Endothelial cell of umbilical vein (primary cell): ENCODE results near the gene MVP. TPM values are rescaled to one million over a fixed set of nuclear protein-coding genes. Genes with fewer than 3 reads are reported as not detected.

Source experiments
- BruUV-seq: library from RNA; stranded (reverse); fragments of 400-500 nt; replicated peaks from 2 replicates; lab custom pipeline; 2021; lab: Mats Ljungman, UMichigan
- CTCF ChIA-PET: fragments of 300-600, 350-600 bp; sonication (Branson Sonifier 250); formaldehyde crosslinking; loops from one replicate; lab custom pipeline; 2021; ENCODE audit warnings: antibody characterized with exemption, inconsistent platforms; lab: Charles Lee
- POLR2A ChIA-PET: fragments of 300-600, 350-600 bp; sonication (Branson Sonifier 250); formaldehyde crosslinking; loops from one replicate; lab custom pipeline; 2021; ENCODE audit warnings: antibody characterized with exemption, inconsistent platforms; lab: Charles Lee
- DNase-seq: peaks from one replicate; pipeline ENCODE4 v3.0.0-alpha.2; 2011; ENCODE audit warnings: low read depth, low spot score
- FAIRE-seq: peaks from 2 replicates; lab custom pipeline; 2011; peaks lifted over from hg19 to GRCh38; lab: Jason Lieb, UNC
- H2AFZ ChIP-seq: 2 replicates; pipeline ENCODE4 v1.6.0; 2012; ENCODE audit warnings: low read depth, low read length, control low read depth, inconsistent platforms
- H3K27ac ChIP-seq: 2 replicates; pipeline ENCODE4 v1.5.1; 2011; ENCODE audit warnings: low read depth, mild to moderate bottlenecking, control low read depth, low read length, moderate library complexity; ENCODE audit not compliant: insufficient read depth
- H3K27me3 ChIP-seq, 2 experiments: 2 replicates each; pipeline versions ENCODE4 v1.6.0 to v1.6.1; 2011; ENCODE audit warnings: low read length in 2 of 2, mixed read lengths in 1 of 2; ENCODE audit not compliant: control insufficient read depth in 2 of 2, insufficient read depth in 2 of 2
- H3K36me3 ChIP-seq, 2 experiments: 2 replicates in 1 of 2; 3 replicates in 1 of 2; pipeline ENCODE4 v1.5.1; 2011; ENCODE audit warnings: low read length in 2 of 2, mild to moderate bottlenecking in 1 of 2, moderate library complexity in 1 of 2; ENCODE audit not compliant: control insufficient read depth in 2 of 2, insufficient read depth in 2 of 2; ENCODE audit errors: extremely low read depth in 1 of 2
- H3K4me1 ChIP-seq: 3 replicates; pipeline ENCODE4 v1.5.1; 2011; ENCODE audit warnings: mild to moderate bottlenecking, low read length; ENCODE audit not compliant: control insufficient read depth, insufficient read depth; ENCODE audit errors: extremely low read depth
- H3K4me2 ChIP-seq: 2 replicates; pipeline ENCODE4 v1.6.1; 2011; ENCODE audit warnings: low read length, control low read depth, mixed read lengths; ENCODE audit not compliant: insufficient read depth
- H3K4me3 ChIP-seq, 3 experiments: fragments of 200-600 bp in 1 of 3; sonication (generic), shearing (Covaris generic) in 1 of 3; replicated peaks in 1 of 3; 2 replicates each; pipeline ENCODE4 v1.5.1; 2011 to 2016; ENCODE audit warnings: control low read depth in 3 of 3, low read length in 3 of 3, mild to moderate bottlenecking in 2 of 3, inconsistent platforms in 1 of 3, low read depth in 1 of 3, moderate library complexity in 1 of 3; ENCODE audit not compliant: insufficient read depth in 1 of 3
- H3K79me2 ChIP-seq: 2 replicates; pipeline ENCODE4 v1.6.0; 2012; ENCODE audit warnings: low read length, inconsistent platforms; ENCODE audit not compliant: control insufficient read depth, insufficient read depth
- H3K9ac ChIP-seq: replicated peaks from 2 replicates; pipeline ENCODE3; 2011; ENCODE audit warnings: low read length, control low read depth; ENCODE audit not compliant: insufficient read depth; ENCODE audit errors: extremely low read depth
- H3K9me1 ChIP-seq: replicated peaks from 3 replicates; pipeline ENCODE4 v1.6.0; 2011; ENCODE audit warnings: mild to moderate bottlenecking, low read length; ENCODE audit not compliant: control insufficient read depth, insufficient read depth; ENCODE audit errors: extremely low read depth
- H3K9me3 ChIP-seq: replicated peaks from 2 replicates; pipeline ENCODE4 v1.5.1; 2012; ENCODE audit warnings: low read length, inconsistent platforms; ENCODE audit not compliant: control insufficient read depth, insufficient read depth
- H4K20me1 ChIP-seq: replicated peaks from 2 replicates; pipeline ENCODE3; 2011; ENCODE audit warnings: mild to moderate bottlenecking, low read length; ENCODE audit not compliant: control insufficient read depth, insufficient read depth; ENCODE audit errors: extremely low read depth
- EZH2 ChIP-seq: IDR thresholded peaks from 2 replicates; pipeline ENCODE4 v1.6.1; 2012; ENCODE audit warnings: borderline replicate concordance, low read depth, mild to moderate bottlenecking, moderate library complexity, low read length, inconsistent platforms; ENCODE audit not compliant: severe bottlenecking
- FOS ChIP-seq: IDR thresholded peaks from 2 replicates; pipeline ENCODE4 v1.6.1; 2011; ENCODE audit warnings: mild to moderate bottlenecking, low read length, moderate library complexity, borderline replicate concordance; ENCODE audit not compliant: insufficient read depth
- GATA2 ChIP-seq: IDR thresholded peaks from 2 replicates; pipeline ENCODE4 v1.7.0; 2011; ENCODE audit warnings: low read depth, mild to moderate bottlenecking, moderate library complexity, mixed read lengths, low read length; ENCODE audit not compliant: insufficient read length, insufficient read depth
- JUN ChIP-seq: IDR thresholded peaks from 2 replicates; pipeline ENCODE4 v1.6.1; 2011; ENCODE audit warnings: borderline replicate concordance, low read depth; ENCODE audit not compliant: insufficient read length, insufficient read depth
- MYC ChIP-seq: IDR thresholded peaks from one replicate; pipeline ENCODE4 v1.6.1; 2011; ENCODE audit warnings: mild to moderate bottlenecking, low read depth, low read length
- POLR2A ChIP-seq: IDR thresholded peaks from 2 replicates; pipeline ENCODE4 v1.6.1; 2012; ENCODE audit warnings: low read depth, mild to moderate bottlenecking, control low read depth, low read length
- POLR2AphosphoS5 ChIP-seq: IDR thresholded peaks from 2 replicates; pipeline ENCODE4 v1.6.1; 2012; ENCODE audit warnings: low read depth, mild to moderate bottlenecking, control low read depth, low read length, moderate library complexity; ENCODE audit not compliant: insufficient read depth
- dilution Hi-C: fragments of 300-500 bp; cut with MboI; formaldehyde crosslinking; loops from one replicate; pipeline ENCODE4 v1.15.0; 2019; ENCODE audit warnings: low sequenced_read_pairs; ENCODE audit not compliant: extremely low pct_ligation_motif_present
- intact Hi-C: fragments of 100-400 bp; cut with micrococcal nuclease; formaldehyde crosslinking; loops from one replicate; pipeline ENCODE4 v1.10.0; 2022
- polyA plus RNA-seq, 4 experiments: library from polyadenylated mRNA; depleted of rRNA in 3 of 4; stranded (reverse) in 3 of 4; unstranded in 1 of 4; fragments of >200 nt; gene quantifications; 2 replicates each; pipeline versions ENCODE4 v1.2.1 to v1.2.3, GENCODE V29; 2011 to 2012; ENCODE audit warnings: missing spikeins in 1 of 4
- small RNA-seq: library from RNA; depleted of rRNA; stranded (forward); fragments of <200 nt; gene quantifications from one replicate; pipeline ENCODE3, GENCODE V24; 2012; ENCODE audit warnings: low replicate concordance, low read depth; ENCODE audit not compliant: insufficient read depth, insufficient read length
- total RNA-seq: library from RNA; stranded (reverse); gene quantifications from 2 replicates; pipeline ENCODE4 v1.2.3, GENCODE V29; 2021
- TF ChIP-seq, protein P1 (sequence below), 2 donors: IDR thresholded peaks; 1 replicate in 1 of 2; 2 replicates in 1 of 2; pipeline ENCODE4 v1.5.1; 2011; ENCODE audit warnings: low read length in 2 of 2, mild to moderate bottlenecking in 2 of 2, moderate library complexity in 2 of 2, control low read depth in 1 of 2, inconsistent platforms in 1 of 2, low read depth in 1 of 2; ENCODE audit not compliant: insufficient read depth in 1 of 2; ENCODE audit errors: extremely low read depth in 1 of 2
- TF ChIP-seq, protein P2 (sequence below): IDR thresholded peaks from 2 replicates; pipeline ENCODE4 v1.6.1; 2011; ENCODE audit not compliant: insufficient read depth, insufficient read length

Gene MVP
- total and polyA plus RNA-seq, 2 donors (not counting 3 experiments of a cell fraction or from before 2014, with no cell fraction given): 49.8 to 118 TPM

DNA sequence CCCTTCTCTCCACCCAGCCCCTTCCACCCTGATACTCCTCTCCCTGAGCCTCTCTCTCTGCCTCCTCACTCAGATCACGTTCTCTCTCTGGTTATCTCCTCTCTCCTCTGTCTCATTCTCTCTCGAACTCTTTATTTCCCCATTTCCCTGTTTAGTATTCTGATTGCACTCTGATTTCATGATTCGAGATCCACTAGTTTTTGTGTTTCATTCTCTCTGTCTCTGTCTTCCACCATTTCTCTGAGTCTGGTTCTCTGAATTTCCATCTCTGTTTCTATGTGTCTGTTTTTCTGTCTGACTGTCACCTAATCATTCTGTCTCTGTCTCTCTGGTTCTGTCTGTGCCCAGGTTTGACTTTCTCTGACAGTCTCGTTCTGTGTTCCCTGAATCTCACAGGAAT, 77.1 kb downstream of the MVP start:
- no peaks in the 10 kb centered on the region for H3K9me1 ChIP-seq
- H3K27me3 ChIP-seq: peaks cover 5 to 8% of the 10 kb centered on the region in 2 experiments
- H3K27ac ChIP-seq: no peak overlapping the region
- CTCF ChIA-PET: no interaction called here
- peaks cover 5% of the 10 kb centered on the region for H3K4me1 ChIP-seq
- H2AFZ ChIP-seq: no peak overlapping the region
- H3K9ac ChIP-seq: no peak overlapping the region
- intact Hi-C loops (no loop called here), dilution Hi-C loops (no loop called here)
- TF ChIP-seq JUN: no peak
- no peak for TF ChIP-seq POLR2A
- TF ChIP-seq, protein P1, sequence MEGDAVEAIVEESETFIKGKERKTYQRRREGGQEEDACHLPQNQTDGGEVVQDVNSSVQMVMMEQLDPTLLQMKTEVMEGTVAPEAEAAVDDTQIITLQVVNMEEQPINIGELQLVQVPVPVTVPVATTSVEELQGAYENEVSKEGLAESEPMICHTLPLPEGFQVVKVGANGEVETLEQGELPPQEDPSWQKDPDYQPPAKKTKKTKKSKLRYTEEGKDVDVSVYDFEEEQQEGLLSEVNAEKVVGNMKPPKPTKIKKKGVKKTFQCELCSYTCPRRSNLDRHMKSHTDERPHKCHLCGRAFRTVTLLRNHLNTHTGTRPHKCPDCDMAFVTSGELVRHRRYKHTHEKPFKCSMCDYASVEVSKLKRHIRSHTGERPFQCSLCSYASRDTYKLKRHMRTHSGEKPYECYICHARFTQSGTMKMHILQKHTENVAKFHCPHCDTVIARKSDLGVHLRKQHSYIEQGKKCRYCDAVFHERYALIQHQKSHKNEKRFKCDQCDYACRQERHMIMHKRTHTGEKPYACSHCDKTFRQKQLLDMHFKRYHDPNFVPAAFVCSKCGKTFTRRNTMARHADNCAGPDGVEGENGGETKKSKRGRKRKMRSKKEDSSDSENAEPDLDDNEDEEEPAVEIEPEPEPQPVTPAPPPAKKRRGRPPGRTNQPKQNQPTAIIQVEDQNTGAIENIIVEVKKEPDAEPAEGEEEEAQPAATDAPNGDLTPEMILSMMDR (IDR thresholded peaks at IDR 0.05; ENCODE audit: extremely low read depth in 1 of 2, insufficient read depth in 1 of 2, low read depth in 1 of 2, low read length in 2 of 2): no peak
- TF ChIP-seq EZH2: no peak
- no peak for TF ChIP-seq POLR2AphosphoS5
- TF ChIP-seq FOS: no peak
- TF ChIP-seq GATA2: no peak
- TF ChIP-seq, protein P2, sequence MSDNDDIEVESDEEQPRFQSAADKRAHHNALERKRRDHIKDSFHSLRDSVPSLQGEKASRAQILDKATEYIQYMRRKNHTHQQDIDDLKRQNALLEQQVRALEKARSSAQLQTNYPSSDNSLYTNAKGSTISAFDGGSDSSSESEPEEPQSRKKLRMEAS: no peak
- no peak for TF ChIP-seq MYC
- DNase-seq: no peak
- H4K20me1 ChIP-seq: no peaks in the 10 kb centered on the region
- no peak for FAIRE-seq
- no TSS peak for BruUV-seq
- no peak overlapping the region for H3K4me3 ChIP-seq
- no peaks in the 10 kb centered on the region for H3K36me3 ChIP-seq
- H3K79me2 ChIP-seq: no peaks in the 10 kb centered on the region
- H3K4me2 ChIP-seq: no peak overlapping the region
- POLR2A ChIA-PET: no interaction called here
- H3K9me3 ChIP-seq: no peaks in the 10 kb centered on the region

Small RNAs within 50 kb of the gene (small RNA-seq; reads per million reads assigned to genes)
- gene AC009133.6 (not detected), gene AC120114.4 (not detected)

Other genes starting within 250 kb of the MVP start
- not detected in 2 replicates for gene SPN, start 157.2 kb upstream of the MVP start, total RNA-seq
- gene SPN, start 157.2 kb upstream of the MVP start, polyA plus RNA-seq: not detected in 2 replicates
- gene QPRT, start 141.3 kb upstream of the MVP start, total RNA-seq: 0.28 and 0.44 TPM in 2 replicates
- gene QPRT, start 141.3 kb upstream of the MVP start, polyA plus RNA-seq: 0.40 and 0.41 TPM in 2 replicates
- gene C16orf54, start 74.5 kb upstream of the MVP start, total RNA-seq: not detected in 2 replicates
- not detected in 2 replicates for gene C16orf54, start 74.5 kb upstream of the MVP start, polyA plus RNA-seq
- gene ZG16, start 42.2 kb upstream of the MVP start, total RNA-seq: not detected in 2 replicates
- gene ZG16, start 42.2 kb upstream of the MVP start, polyA plus RNA-seq: not detected in 2 replicates
- 82.3 and 90.0 TPM in 2 replicates for gene KIF22, start 29.7 kb upstream of the MVP start, total RNA-seq
- 67.3 and 67.9 TPM in 2 replicates for gene KIF22, start 29.7 kb upstream of the MVP start, polyA plus RNA-seq
- gene MAZ, start 13.9 kb upstream of the MVP start, total RNA-seq: 311 TPM in 2 replicates
- gene MAZ, start 13.9 kb upstream of the MVP start, polyA plus RNA-seq: 165 and 212 TPM in 2 replicates
- gene PRRT2, start 8.3 kb upstream of the MVP start, total RNA-seq: 2.3 and 3.3 TPM in 2 replicates
- 3.3 and 3.4 TPM in 2 replicates for gene PRRT2, start 8.3 kb upstream of the MVP start, polyA plus RNA-seq
- gene PAGR1, start 4.3 kb upstream of the MVP start, total RNA-seq: 24.2 and 26.3 TPM in 2 replicates
- gene PAGR1, start 4.3 kb upstream of the MVP start, polyA plus RNA-seq: 13.0 and 15.9 TPM in 2 replicates
- 67.3 and 68.7 TPM in 2 replicates for gene CDIPT, start 42.8 kb downstream of the MVP start, total RNA-seq
- 161 and 179 TPM in 2 replicates for gene CDIPT, start 42.8 kb downstream of the MVP start, polyA plus RNA-seq
- gene SEZ6L2, start 79.1 kb downstream of the MVP start, total RNA-seq: 2.4 and 2.5 TPM in 2 replicates
- 4.5 and 5.6 TPM in 2 replicates for gene SEZ6L2, start 79.1 kb downstream of the MVP start, polyA plus RNA-seq
- 0.88 and 1.2 TPM in 2 replicates for gene ASPHD1, start 80.0 kb downstream of the MVP start, total RNA-seq
- gene ASPHD1, start 80.0 kb downstream of the MVP start, polyA plus RNA-seq: 0.90 and 1.1 TPM in 2 replicates
- 21.0 and 24.2 TPM in 2 replicates for gene KCTD13, start 105.8 kb downstream of the MVP start, total RNA-seq
- gene KCTD13, start 105.8 kb downstream of the MVP start, polyA plus RNA-seq: 22.6 and 25.0 TPM in 2 replicates
- 99.4 and 110 TPM in 2 replicates for gene TMEM219, start 141.6 kb downstream of the MVP start, total RNA-seq
- 182 and 201 TPM in 2 replicates for gene TMEM219, start 141.6 kb downstream of the MVP start, polyA plus RNA-seq
- 112 and 114 TPM in 2 replicates for gene TAOK2, start 153.4 kb downstream of the MVP start, total RNA-seq
- 52.8 and 57.5 TPM in 2 replicates for gene TAOK2, start 153.4 kb downstream of the MVP start, polyA plus RNA-seq
- gene HIRIP3, start 175.2 kb downstream of the MVP start, total RNA-seq: 8.6 and 8.7 TPM in 2 replicates
- gene HIRIP3, start 175.2 kb downstream of the MVP start, polyA plus RNA-seq: 6.7 and 7.2 TPM in 2 replicates
- gene INO80E, start 175.8 kb downstream of the MVP start, total RNA-seq: 76.4 and 84.1 TPM in 2 replicates
- gene INO80E, start 175.8 kb downstream of the MVP start, polyA plus RNA-seq: 41.7 and 42.7 TPM in 2 replicates
- 0.58 and 0.60 TPM in 2 replicates for gene DOC2A, start 190.6 kb downstream of the MVP start, total RNA-seq
- 0.63 and 1.1 TPM in 2 replicates for gene DOC2A, start 190.6 kb downstream of the MVP start, polyA plus RNA-seq
- gene C16orf92, start 202.7 kb downstream of the MVP start, total RNA-seq: not detected in 2 replicates
- gene C16orf92, start 202.7 kb downstream of the MVP start, polyA plus RNA-seq: not detected in 2 replicates
- 0.86 and 0.99 TPM in 2 replicates for gene TLCD3B, start 210.8 kb downstream of the MVP start, total RNA-seq
- 0.37 and 0.59 TPM in 2 replicates for gene TLCD3B, start 210.8 kb downstream of the MVP start, polyA plus RNA-seq
- gene ALDOA, start 245.3 kb downstream of the MVP start, total RNA-seq: 1,029 and 1,114 TPM in 2 replicates
- gene ALDOA, start 245.3 kb downstream of the MVP start, polyA plus RNA-seq: 871 and 972 TPM in 2 replicates